K562 (cell line): Measurements from ENCODE around the gene NPIPB2. TPM values are rescaled to one million over a fixed set of nuclear protein-coding genes. Genes with fewer than 3 reads are reported as not detected.

ENCODE experiments used
- ADNP ChIP-seq: fragments of 200-800 bp; sonication (Bioruptor generic); IDR thresholded peaks from 2 replicates; pipeline ENCODE4 v1.6.1; 2016; ENCODE audit warnings: missing genetic modification characterization, missing compliant biosample characterization
- ARID3A ChIP-seq: IDR thresholded peaks from 2 replicates; pipeline ENCODE4 v1.6.1; 2012; ENCODE audit warnings: low read depth, low read length, improper control_type of control experiment, borderline replicate concordance
- BMI1 ChIP-seq: fragments of 150-350 bp; IDR thresholded peaks from 2 replicates; pipeline ENCODE4 v1.6.1; 2014; ENCODE audit warnings: low read length
- CBFA2T3 ChIP-seq: fragments of 450-650 bp; IDR thresholded peaks from 2 replicates; pipeline ENCODE4 v1.6.1; 2017
- HNRNPUL1 ChIP-seq: fragments of 200-400 bp; formaldehyde crosslinking; IDR thresholded peaks from 2 replicates; pipeline ENCODE4 v1.6.1; 2017; ENCODE audit warnings: low read length
- HSF4 ChIP-seq: fragments of 250-450 bp; sonication (Bioruptor Pico); IDR thresholded peaks from 2 replicates; pipeline ENCODE4 v2.1.2; 2022; ENCODE audit warnings: mild to moderate bottlenecking, moderate library complexity, borderline replicate concordance
- NRF1 ChIP-seq, 2 experiments: fragments of 450-650 bp; IDR thresholded peaks in 1 of 2; conservative IDR thresholded peaks in 1 of 2; 2 replicates each; pipeline ENCODE4 v1.6.1; 2014; ENCODE audit warnings: mild to moderate bottlenecking in 2 of 2
- PYGO2 ChIP-seq: fragments of 450-650 bp; IDR thresholded peaks from 2 replicates; pipeline ENCODE4 v1.6.1; 2016; ENCODE audit warnings: mild to moderate bottlenecking, missing genetic modification characterization, moderate library complexity, missing compliant biosample characterization
- RBM25 ChIP-seq: fragments of 200-400 bp; formaldehyde crosslinking; IDR thresholded peaks from 2 replicates; pipeline ENCODE4 v1.6.1; 2018; ENCODE audit warnings: low read length, low read depth, moderate library complexity; ENCODE audit not compliant: severe bottlenecking
- TEAD4 ChIP-seq, 2 experiments: sonication (generic) in 1 of 2; formaldehyde crosslinking in 1 of 2; IDR thresholded peaks; 2 replicates each; pipeline versions ENCODE4 v1.6.1 to v1.8.0; 2012 to 2022; ENCODE audit warnings: borderline replicate concordance in 1 of 2, inconsistent platforms in 1 of 2, low read length in 1 of 2, mild to moderate bottlenecking in 1 of 2, missing genetic modification reagents in 1 of 2
- polyA plus RNA-seq, 8 experiments: library from polyadenylated mRNA; depleted of rRNA in 4 of 8; stranded (reverse) in 5 of 8; unstranded in 3 of 8; fragments of >200 nt; fragmentation: Nextera tagmentation in 2 of 8; fragmentation: Illumina TruSeq in 1 of 8; extraction: Ambion mirVana in 2 of 8; extraction: Trizol in 1 of 8; gene quantifications; 2 replicates each; pipeline versions ENCODE4 v1.2.1 to v1.2.3, GENCODE V29; 2011 to 2014; ENCODE audit warnings: inconsistent platforms in 1 of 8, missing spikeins in 1 of 8
- total RNA-seq, 7 experiments: library from RNA; depleted of rRNA in 6 of 7; stranded (reverse); fragments of >200 nt in 6 of 7; fragmentation: Illumina TruSeq in 2 of 7; extraction: Trizol in 2 of 7; gene quantifications; 2 replicates each; pipeline versions ENCODE4 v1.2.1 to v1.2.3, GENCODE V29; 2011 to 2021; ENCODE audit warnings: low replicate concordance in 1 of 7

NPIPB2 gene
- total and polyA plus RNA-seq, 9 of the 15 experiments (the other 6 are each of a cell fraction or from before 2014, with no cell fraction given) = 0.21 to 2.9 (median 1.6) TPM; not detected in 1

- TF ChIP-seq HNRNPUL1 (no peak), TEAD4 (IDR thresholded peaks at IDR 0.05; ENCODE audit: low read length) (no peak), TEAD4 (CRISPR knock-in tag; IDR thresholded peaks at IDR 0.05; ENCODE audit: borderline replicate concordance) (no peak), PYGO2 (tag) (no peak), ARID3A (no peak), CBFA2T3 (no peak), HSF4 (CRISPR knock-in tag) (no peak), RBM25 (peak; percentile 92), NRF1 (conservative IDR thresholded peaks at IDR 0.05 in 1 of 2, IDR thresholded peaks at IDR 0.05 in 1 of 2) (no peak), BMI1 (no peak), ADNP (peak; percentile 92)
Measured at GRCh38 chr16:11907160-11907970, 34.5 kb downstream of the NPIPB2 start (continued).
